HFF-Myc (cell line): ENCODE results near the gene RPL10A.

ENCODE experiments used
- DNase-seq: peaks from one replicate; pipeline ENCODE4 v3.0.0-alpha.2; 2011; ENCODE audit warnings: low read depth; ENCODE audit errors: extremely low read depth
- H3K4me3 ChIP-seq: replicated peaks from 2 replicates; pipeline ENCODE4 v1.5.1; 2011; ENCODE audit warnings: low read depth, mild to moderate bottlenecking, control low read depth, low read length
- TF ChIP-seq, protein P1 (sequence below): IDR thresholded peaks from 2 replicates; pipeline ENCODE4 v1.5.1; 2012; ENCODE audit warnings: mild to moderate bottlenecking, low read depth, low read length, control low read depth; ENCODE audit errors: missing control alignments

Gene RPL10A

DNA sequence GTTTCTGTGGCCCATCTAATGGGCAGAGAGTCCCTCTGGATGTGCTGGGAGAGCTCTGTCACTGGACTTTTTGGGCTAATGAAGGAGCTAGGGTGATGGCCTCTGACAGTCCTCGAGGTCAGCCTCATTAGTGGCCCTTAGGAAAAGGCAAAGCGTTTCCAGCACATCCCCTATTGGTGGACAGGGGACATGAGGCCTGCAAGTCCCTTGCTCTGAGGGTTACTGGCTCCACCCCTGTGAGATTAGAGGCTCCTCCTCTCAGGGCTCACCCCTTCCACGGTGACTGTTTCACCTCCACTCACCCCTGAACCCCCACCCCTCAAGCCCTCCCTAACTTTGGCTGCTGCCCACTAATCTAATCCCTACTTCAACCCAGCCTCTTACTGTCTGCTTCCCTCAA, 28.9 kb upstream of the RPL10A start:
- H3K4me3 ChIP-seq: no peak overlapping the region
- DNase-seq: no peak
- TF ChIP-seq, protein P1, sequence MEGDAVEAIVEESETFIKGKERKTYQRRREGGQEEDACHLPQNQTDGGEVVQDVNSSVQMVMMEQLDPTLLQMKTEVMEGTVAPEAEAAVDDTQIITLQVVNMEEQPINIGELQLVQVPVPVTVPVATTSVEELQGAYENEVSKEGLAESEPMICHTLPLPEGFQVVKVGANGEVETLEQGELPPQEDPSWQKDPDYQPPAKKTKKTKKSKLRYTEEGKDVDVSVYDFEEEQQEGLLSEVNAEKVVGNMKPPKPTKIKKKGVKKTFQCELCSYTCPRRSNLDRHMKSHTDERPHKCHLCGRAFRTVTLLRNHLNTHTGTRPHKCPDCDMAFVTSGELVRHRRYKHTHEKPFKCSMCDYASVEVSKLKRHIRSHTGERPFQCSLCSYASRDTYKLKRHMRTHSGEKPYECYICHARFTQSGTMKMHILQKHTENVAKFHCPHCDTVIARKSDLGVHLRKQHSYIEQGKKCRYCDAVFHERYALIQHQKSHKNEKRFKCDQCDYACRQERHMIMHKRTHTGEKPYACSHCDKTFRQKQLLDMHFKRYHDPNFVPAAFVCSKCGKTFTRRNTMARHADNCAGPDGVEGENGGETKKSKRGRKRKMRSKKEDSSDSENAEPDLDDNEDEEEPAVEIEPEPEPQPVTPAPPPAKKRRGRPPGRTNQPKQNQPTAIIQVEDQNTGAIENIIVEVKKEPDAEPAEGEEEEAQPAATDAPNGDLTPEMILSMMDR: no peak

DNA sequence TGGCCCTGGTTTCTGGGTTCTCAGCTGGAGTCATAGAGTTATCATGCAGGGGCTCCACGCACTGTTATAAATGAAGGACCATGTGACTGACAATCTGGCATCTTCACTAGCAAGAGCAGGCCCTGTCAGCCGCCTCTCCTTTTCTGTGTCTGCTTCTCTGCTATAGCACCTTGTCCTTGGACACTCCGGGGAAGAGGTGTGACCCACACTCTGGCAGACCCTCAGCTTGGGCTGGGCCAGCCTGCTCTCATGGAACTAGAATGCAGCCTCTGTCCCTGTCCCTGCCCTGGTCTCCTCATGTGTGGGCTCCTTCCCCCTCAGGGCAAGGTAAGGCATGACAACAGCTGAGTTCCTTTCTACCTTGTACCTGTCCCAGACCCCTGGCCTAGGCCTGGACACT, 27.0 kb upstream of the RPL10A start:
- H3K4me3 ChIP-seq: no peak overlapping the region
- TF ChIP-seq, protein P1: no peak
- no peak for DNase-seq

DNA sequence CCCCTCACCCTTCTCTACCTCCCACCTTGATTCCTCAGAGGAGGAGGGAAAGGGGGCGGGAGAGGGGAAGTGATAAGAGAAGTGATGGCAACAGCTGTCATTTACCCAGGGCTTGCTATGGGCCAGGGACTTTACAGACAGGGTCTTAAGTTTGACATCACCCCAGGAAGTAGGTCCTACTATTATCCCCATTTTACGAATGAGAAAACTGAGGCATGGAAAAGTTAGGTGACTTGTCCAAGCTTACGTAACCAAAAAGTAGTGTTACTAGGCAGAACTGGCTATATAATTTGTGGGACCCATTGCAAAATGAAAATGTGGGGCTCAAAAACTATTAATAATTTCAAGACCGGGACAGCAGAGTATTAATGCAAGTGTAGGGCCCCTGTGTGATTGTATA, 26.6 kb upstream of the RPL10A start:
- DNase-seq: no peak
- H3K4me3 ChIP-seq: no peak overlapping the region
- TF ChIP-seq, protein P1: no peak

DNA sequence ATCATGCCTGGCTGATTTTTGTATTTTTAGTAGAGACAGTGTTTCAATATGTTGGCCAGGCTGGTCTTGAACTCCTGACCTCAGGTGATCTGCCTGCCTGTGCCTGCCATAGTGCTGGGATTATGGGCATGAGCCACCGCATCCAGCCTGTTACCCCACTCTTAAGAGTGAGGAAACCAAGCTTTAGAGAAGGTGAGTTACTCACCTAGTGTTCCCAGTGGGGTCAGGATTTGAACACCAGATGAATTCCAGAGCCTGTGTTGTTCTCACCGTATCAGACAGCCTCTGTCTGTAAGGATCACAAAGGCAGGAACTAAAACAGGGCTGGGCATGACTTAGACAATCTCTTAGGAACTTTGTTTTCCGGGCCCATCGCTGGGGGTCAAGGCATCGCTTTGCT, 25.5 kb upstream of the RPL10A start:
- H3K4me3 ChIP-seq: no peak overlapping the region
- TF ChIP-seq, protein P1: no peak
- DNase-seq: no peak

DNA sequence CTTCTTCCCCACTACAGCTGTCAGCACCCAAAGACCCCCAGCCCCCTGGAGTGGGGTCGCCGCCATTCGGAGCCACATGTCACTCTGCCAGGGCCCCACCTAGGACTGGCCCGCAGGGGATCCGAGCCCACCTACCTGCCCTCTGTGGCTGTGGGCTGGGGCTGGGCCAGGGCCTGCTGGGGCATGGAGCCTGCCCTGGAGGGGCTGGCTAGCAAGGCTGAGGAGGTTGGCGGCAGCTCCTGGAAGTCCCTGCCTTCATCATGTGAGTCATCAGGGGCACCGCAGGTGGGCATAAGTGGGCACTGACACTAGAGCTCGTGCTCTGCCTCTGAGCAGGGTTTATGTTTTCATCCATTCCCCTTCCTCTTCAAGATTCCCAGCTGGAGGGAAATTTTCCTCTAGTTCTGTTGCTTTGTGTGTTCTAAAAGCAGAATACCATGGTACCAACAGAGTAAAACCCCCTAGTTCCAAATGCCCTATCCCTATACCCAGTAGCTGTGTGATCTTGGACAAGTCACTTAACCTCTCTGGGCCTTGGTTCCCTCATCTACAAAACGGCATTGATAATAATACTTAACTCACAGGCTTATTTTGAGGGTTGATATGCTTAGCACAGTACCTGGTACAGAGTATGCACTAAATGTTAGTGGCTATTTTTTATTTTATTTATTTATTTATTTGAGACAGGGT, 24.7 kb upstream of the RPL10A start:
- no peak for DNase-seq
- TF ChIP-seq, protein P1: no peak
- no peak overlapping the region for H3K4me3 ChIP-seq

DNA sequence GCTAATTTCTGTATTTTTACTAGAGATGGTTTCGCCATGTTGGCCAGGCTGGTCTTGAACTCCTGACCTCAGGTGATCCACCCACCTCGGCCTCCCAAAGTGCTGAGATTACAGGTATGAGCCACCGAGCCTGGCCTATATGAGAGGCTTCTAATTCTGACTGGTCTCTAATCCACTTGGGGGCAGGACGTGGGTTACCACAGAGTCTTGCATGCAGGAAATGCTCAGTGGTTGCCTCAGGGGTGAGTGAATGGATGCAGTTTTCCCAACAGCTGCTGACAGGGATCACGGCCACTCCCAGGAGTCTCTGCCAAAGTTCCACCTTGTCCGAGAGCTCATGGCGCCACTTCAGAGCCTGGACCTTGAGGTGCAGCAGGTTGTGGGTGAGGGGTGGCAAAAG, 22.5 kb upstream of the RPL10A start:
- no peak for DNase-seq
- H3K4me3 ChIP-seq: no peak overlapping the region
- TF ChIP-seq, protein P1: no peak

DNA sequence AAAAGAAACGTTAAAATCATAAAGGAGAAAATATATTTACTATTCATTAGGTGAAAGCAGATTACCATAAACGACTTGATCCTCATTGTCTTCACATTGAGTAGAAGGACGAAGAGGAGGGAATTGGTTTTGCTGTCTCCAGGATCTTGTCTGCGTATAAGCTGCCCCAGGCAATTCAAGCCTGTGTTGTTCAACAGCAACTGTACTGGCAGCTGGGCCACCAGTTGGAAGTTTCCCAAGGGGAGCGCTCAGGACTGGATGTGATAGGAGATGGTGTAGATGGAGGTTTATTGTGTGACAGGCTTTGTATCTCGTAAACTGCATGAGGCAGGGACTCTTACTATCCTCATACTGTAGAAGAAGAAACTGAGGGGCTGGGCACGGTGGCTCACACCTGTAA, 20.0 kb upstream of the RPL10A start:
- no peak overlapping the region for H3K4me3 ChIP-seq
- DNase-seq: no peak
- TF ChIP-seq, protein P1: no peak
